ENCODE data around the gene CEP131.

The CEP131 gene

DNA sequence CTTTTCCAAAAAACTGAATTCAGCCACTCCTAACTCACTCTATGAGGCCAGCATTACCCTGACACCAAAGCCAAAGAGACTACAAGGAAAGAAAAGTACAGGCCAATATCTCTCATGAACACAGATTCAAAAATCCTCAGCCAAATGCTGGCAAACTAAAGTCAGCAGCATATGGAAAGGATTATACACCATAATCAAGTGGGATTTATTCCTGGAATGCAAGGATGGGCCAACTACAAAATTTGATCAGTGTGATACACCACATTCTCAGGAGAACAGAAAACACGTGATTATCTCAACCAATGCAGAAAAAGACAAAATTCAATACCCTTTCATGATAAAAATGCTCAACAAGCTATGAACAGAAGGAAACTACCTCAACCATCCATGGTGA, 49.0 kb downstream of the CEP131 start:
- no peaks in the 10 kb centered on the region for H3K36me3 ChIP-seq (ENCODE audit: insufficient read depth, low read length)
- H3K9me3 ChIP-seq (ENCODE audit: low read length) = no peaks in the 10 kb centered on the region
- H3K4me3 ChIP-seq (ENCODE audit: low read depth in 1 of 2, low read length in 2 of 2) = no peak overlapping the region
- no peak overlapping the region for H3K27ac ChIP-seq (ENCODE audit: low read depth, low read length)
- H3K9ac ChIP-seq (ENCODE audit: low read length) = no peak overlapping the region
- H3K27me3 ChIP-seq (ENCODE audit: control insufficient read depth in 1 of 2, insufficient read depth in 2 of 2, low read length in 2 of 2) = peaks cover 0 to 5% of the 10 kb centered on the region in 2 donors
- H3K4me1 ChIP-seq (ENCODE audit: insufficient read depth, low read length) = no peaks in the 10 kb centered on the region

DNA sequence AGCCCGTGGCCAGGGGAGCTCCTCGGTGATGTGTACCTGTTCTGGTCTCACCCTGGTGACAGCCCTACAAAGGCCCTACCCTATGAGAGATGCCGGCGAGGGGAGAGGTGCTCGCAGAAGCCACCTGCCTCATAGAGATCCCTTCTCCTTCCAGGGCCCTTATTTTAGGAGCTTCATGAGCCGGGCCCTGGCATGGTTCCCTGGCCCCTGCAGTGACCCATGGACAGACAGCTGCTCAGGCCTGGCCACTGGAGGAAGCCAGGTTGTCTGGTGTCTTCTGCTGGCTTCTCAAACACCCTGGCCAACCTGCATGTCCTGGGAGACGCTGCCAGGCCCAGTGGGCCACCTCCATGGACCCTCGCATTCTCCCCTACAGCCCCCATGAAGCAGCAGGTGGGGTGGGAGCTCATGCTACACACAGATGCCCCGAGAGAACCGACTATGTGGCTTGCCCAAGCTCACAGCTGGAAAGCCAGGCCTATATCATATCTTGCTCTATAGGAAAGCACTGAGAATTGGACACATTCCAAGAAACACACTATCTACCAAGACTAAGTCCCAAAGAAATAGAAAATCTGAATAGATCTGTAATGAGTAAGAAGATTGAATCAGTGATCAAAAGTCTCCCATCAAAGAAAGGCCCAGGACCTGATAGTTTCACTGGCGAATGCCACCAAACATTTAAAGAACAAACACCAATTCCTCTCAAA, 49.6 kb downstream of the CEP131 start:
- H3K4me3 ChIP-seq (ENCODE audit: low read depth in 1 of 2, low read length in 2 of 2) = no peak overlapping the region
- H3K36me3 ChIP-seq (ENCODE audit: insufficient read depth, low read length) = no peaks in the 10 kb centered on the region
- no peaks in the 10 kb centered on the region for H3K9me3 ChIP-seq (ENCODE audit: low read length)
- no peak overlapping the region for H3K27ac ChIP-seq (ENCODE audit: low read depth, low read length)
- H3K27me3 ChIP-seq (ENCODE audit: control insufficient read depth in 1 of 2, insufficient read depth in 2 of 2, low read length in 2 of 2) = peaks cover 0 to 5% of the 10 kb centered on the region in 2 donors
- no peaks in the 10 kb centered on the region for H3K4me1 ChIP-seq (ENCODE audit: insufficient read depth, low read length)
- no peak overlapping the region for H3K9ac ChIP-seq (ENCODE audit: low read length)

DNA sequence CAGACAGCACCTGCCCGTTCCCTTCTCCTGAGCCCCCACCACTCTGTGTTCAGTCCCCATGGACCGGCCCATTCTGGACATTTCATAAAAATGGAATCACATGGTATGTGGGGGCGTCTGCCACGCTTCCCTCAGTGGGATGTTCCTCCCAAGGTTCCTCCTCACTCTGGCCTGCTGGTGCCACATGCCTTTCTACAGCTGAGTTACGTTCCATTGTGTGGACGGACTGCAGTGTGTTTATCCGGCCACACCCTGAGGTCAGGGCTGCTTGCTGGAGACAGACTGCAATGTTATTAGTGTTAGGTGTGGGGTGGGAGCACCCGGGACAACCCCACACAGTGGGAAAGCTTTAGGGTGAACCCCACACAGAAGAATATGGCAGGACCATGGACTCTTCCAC, 50.8 kb downstream of the CEP131 start:
- Histone ChIP-seq H3K27me3 (ENCODE audit: control insufficient read depth in 1 of 2, insufficient read depth in 2 of 2, low read length in 2 of 2) (peaks cover 0 to 15% of the 10 kb centered on the region in 2 donors), H3K9ac (ENCODE audit: low read length) (no peak overlapping the region), H3K36me3 (ENCODE audit: insufficient read depth, low read length) (no peaks in the 10 kb centered on the region), H3K4me3 (ENCODE audit: low read depth in 1 of 2, low read length in 2 of 2) (no peak overlapping the region), H3K27ac (ENCODE audit: low read depth, low read length) (no peak overlapping the region), H3K9me3 (ENCODE audit: low read length) (no peaks in the 10 kb centered on the region), H3K4me1 (ENCODE audit: insufficient read depth, low read length) (no peaks in the 10 kb centered on the region)

DNA sequence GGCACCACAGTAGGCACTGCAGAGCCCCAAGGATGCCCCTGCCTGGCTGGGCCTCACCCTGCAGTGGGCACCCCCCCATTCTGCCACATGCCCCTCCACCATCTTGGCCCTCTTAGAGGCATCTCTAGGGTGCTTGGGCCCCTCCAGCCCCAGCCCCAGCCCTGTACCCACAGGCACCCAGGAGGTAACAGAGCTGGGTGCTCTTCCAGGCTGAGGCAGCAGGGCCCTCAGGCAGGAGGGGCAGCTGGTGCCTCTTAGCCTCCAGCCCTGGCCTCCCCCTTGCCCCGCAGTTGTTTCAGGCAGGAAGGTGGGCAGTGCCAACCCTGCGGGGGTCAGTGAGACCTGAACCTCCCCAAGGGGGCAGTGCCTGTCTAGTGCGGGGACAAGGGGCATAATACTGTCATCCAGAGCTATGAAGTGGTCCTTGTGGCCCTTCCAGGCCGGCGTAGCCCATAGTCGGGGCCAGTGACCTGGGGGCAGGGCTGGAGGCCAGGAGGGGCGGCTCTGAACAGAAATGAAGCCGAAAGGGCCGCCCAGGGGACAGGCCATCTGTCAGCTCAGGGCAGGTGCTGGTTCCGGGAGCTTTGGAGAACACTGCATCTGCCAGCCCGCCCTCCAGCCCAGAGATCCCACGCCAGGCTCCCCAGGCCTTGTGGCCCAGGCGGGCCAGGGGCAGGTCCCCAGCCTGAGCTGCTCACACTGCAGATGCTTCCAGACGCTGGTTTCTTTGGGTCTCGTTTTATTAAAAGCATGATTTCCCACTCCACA, 51.9 kb downstream of the CEP131 start:
- H3K27me3 ChIP-seq (ENCODE audit: control insufficient read depth in 1 of 2, insufficient read depth in 2 of 2, low read length in 2 of 2) = peaks cover 0 to 20% of the 10 kb centered on the region in 2 donors
- H3K9me3 ChIP-seq (ENCODE audit: low read length) = no peaks in the 10 kb centered on the region
- H3K4me1 ChIP-seq (ENCODE audit: insufficient read depth, low read length) = no peaks in the 10 kb centered on the region
- no peak overlapping the region for H3K4me3 ChIP-seq (ENCODE audit: low read depth in 1 of 2, low read length in 2 of 2)
- no peaks in the 10 kb centered on the region for H3K36me3 ChIP-seq (ENCODE audit: insufficient read depth, low read length)
- no peak overlapping the region for H3K27ac ChIP-seq (ENCODE audit: low read depth, low read length)
- no peak overlapping the region for H3K9ac ChIP-seq (ENCODE audit: low read length)

DNA sequence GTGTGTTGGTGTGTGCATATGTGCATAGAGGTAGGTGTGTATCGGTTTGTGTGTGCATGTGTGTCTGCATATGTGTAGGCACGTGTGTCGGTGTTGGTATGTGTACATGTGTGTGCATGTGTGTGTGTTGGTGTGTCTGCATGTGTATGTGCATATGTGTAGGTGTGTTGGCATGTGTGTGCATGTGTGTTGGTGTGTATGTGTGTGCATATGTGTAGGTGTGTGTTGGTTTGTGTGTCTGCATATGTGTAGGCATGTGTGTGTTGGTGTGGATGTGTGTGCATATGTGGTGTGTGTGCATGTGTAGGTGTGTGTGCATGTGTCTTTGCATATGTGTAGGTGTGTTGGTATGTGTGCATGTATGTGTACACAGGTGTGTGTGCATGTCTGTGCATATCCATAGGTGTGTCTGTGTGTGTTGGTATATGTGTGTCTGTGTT, 52.9 kb downstream of the CEP131 start:
- no peaks in the 10 kb centered on the region for H3K36me3 ChIP-seq (ENCODE audit: insufficient read depth, low read length)
- H3K27ac ChIP-seq (ENCODE audit: low read depth, low read length) = no peak overlapping the region
- no peak overlapping the region for H3K4me3 ChIP-seq (ENCODE audit: low read depth in 1 of 2, low read length in 2 of 2)
- H3K27me3 ChIP-seq (ENCODE audit: control insufficient read depth in 1 of 2, insufficient read depth in 2 of 2, low read length in 2 of 2) = peaks cover 0 to 26% of the 10 kb centered on the region in 2 donors
- H3K9me3 ChIP-seq (ENCODE audit: low read length) = no peaks in the 10 kb centered on the region
- H3K4me1 ChIP-seq (ENCODE audit: insufficient read depth, low read length) = no peaks in the 10 kb centered on the region
- H3K9ac ChIP-seq (ENCODE audit: low read length) = no peak overlapping the region

DNA sequence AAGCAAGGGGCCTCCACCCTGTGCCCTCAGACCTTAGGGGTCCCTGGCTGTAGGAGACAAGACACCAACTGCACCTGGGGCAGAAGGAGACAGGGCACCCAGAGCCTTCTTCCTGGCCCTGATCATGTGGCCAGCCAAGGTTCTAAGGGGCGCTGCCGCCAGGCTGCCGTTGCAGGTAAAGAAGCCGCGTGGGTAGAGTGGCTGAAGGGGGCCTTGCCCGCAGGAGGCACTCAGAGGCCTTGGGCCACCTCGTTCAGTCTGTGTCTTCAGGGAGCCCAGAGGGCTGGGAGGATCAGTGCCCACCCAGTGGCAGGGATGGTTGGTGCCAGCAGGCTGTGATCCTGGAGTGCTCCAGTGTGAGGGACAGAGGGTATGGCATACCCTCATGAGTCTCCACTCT, 55.1 kb downstream of the CEP131 start:
- no peak overlapping the region for H3K9ac ChIP-seq (ENCODE audit: low read length)
- peaks cover 0 to 30% of the 10 kb centered on the region in 2 donors for H3K27me3 ChIP-seq (ENCODE audit: control insufficient read depth in 1 of 2, insufficient read depth in 2 of 2, low read length in 2 of 2)

DNA sequence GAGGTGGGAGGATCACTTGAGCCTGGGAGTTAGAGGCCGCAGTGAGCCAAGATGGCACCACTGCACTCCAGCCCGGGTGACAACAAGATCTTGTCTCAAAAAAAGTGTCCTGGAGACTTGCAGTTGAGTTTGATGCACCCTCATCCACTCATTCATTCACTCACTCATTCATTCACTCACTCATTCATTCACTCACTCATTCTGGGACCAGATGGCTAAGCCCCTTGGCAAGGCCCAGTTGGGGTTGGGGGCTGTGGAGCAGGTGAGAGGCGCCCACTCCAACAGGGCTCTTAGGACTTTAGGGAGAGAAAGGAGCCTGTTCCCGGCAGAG, 55.6 kb downstream of the CEP131 start:
- no peaks in the 10 kb centered on the region for H3K4me1 ChIP-seq (ENCODE audit: insufficient read depth, low read length)
- peaks cover 0 to 30% of the 10 kb centered on the region in 2 donors for H3K27me3 ChIP-seq (ENCODE audit: control insufficient read depth in 1 of 2, insufficient read depth in 2 of 2, low read length in 2 of 2)
- no peak overlapping the region for H3K27ac ChIP-seq (ENCODE audit: low read depth, low read length)
- H3K4me3 ChIP-seq (ENCODE audit: low read depth in 1 of 2, low read length in 2 of 2) = no peak overlapping the region
- H3K9me3 ChIP-seq (ENCODE audit: low read length) = no peaks in the 10 kb centered on the region
- no peak overlapping the region for H3K9ac ChIP-seq (ENCODE audit: low read length)
- H3K36me3 ChIP-seq (ENCODE audit: insufficient read depth, low read length) = no peaks in the 10 kb centered on the region

More for the DNA sequence above, 55.1 kb downstream of the CEP131 start:
- no peak overlapping the region for H3K4me3 ChIP-seq (ENCODE audit: low read depth in 1 of 2, low read length in 2 of 2)
- H3K36me3 ChIP-seq (ENCODE audit: insufficient read depth, low read length) = no peaks in the 10 kb centered on the region
- no peak overlapping the region for H3K27ac ChIP-seq (ENCODE audit: low read depth, low read length)
- H3K4me1 ChIP-seq (ENCODE audit: insufficient read depth, low read length) = no peaks in the 10 kb centered on the region
- no peaks in the 10 kb centered on the region for H3K9me3 ChIP-seq (ENCODE audit: low read length)

DNA sequence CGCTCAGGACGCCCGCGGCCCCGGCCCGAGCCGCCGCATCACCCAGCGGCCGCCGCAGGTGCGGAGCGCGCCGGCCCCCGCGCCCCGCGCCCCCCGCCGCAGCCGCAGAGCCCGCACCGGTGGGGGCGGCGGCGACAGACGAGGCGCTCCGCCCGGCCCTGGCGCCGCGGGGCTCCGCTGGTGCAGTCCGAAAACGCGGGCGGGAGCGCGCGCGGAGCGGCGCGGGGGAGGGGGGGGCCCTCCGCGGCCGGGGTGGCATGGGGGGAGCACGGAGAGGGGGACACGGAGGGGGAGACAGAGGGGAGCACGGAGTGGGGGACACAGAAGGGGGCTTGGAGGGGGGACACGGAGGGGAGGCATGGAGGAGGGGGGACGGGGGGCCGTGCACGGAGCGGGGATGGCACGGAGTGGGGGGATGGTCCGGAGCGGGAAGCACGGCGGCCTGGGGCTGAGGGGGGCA, 56.7 kb downstream of the CEP131 start, which contains the start of gene AATK:
TSS of gene AATK (minus strand) at position 189 of the 460 bp plus-strand sequence. CDS start 229 bp downstream, outside the sequence.
- H3K4me3 ChIP-seq (ENCODE audit: low read depth in 1 of 2, low read length in 2 of 2) = no peak within 1 kb of the TSS
- peaks cover 0 to 30% of the 10 kb centered on the region in 2 donors for H3K27me3 ChIP-seq (ENCODE audit: control insufficient read depth in 1 of 2, insufficient read depth in 2 of 2, low read length in 2 of 2)
- no peak within 1 kb of the TSS for H3K9ac ChIP-seq (ENCODE audit: low read length)
- H3K27ac ChIP-seq (ENCODE audit: low read depth, low read length) = no peak within 1 kb of the TSS
- no peaks in the 10 kb centered on the region for H3K9me3 ChIP-seq (ENCODE audit: low read length)
- no peaks in the 10 kb centered on the region for H3K36me3 ChIP-seq (ENCODE audit: insufficient read depth, low read length)
- H3K4me1 ChIP-seq (ENCODE audit: insufficient read depth, low read length) = no peaks in the 10 kb centered on the region

DNA sequence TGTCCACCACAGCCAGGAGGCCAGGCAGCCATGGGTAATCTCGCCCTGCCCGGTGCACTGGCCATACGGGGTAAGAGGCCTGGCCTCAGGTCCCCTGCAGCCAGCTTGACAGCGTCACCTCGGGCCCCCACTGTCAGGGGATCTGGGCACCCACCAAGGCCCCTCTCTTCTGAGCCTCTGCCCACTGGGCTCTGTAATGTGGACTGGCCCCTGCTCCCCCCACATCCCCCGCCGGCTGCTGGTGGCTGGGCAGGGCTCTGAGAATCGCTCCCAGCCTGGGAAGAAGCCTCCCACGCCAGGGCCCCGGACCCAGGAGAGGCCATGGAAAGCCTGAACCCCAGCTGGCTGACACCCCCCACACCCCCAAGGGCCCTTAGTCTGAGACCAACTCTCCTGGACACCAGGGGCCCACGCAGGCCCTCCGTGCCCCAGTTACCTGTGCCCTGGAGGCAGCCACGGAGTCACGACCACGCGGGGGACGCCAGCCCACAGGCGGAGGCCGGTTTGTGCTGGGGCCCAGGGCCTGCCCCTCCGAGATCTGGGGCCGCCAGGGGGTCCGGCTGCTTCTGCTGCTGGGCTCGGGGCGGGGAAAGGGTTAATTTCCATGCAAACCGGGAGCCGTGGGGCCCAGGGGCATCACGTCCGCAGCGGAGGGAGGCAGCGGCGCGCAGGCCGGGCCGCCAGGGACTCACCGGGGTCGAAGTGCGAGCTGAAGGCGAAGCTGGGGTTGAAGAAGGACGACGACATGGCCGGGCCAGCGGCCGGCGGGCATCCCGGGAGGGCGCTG, 57.3 kb downstream of the CEP131 start, which contains the start of gene PVALEF:
TSS of gene PVALEF (plus strand) at position 262 of the 787 bp plus-strand sequence. CDS start 15,720 bp downstream, outside the sequence.
- no peak within 1 kb of the TSS for H3K4me3 ChIP-seq (ENCODE audit: low read depth in 1 of 2, low read length in 2 of 2)
- H3K27ac ChIP-seq (ENCODE audit: low read depth, low read length) = no peak within 1 kb of the TSS
- H3K4me1 ChIP-seq (ENCODE audit: insufficient read depth, low read length) = no peaks in the 10 kb centered on the region
- peaks cover 0 to 25% of the 10 kb centered on the region in 2 donors for H3K27me3 ChIP-seq (ENCODE audit: control insufficient read depth in 1 of 2, insufficient read depth in 2 of 2, low read length in 2 of 2)
- no peaks in the 10 kb centered on the region for H3K36me3 ChIP-seq (ENCODE audit: insufficient read depth, low read length)
- H3K9ac ChIP-seq (ENCODE audit: low read length) = no peak within 1 kb of the TSS
- H3K9me3 ChIP-seq (ENCODE audit: low read length) = no peaks in the 10 kb centered on the region

DNA sequence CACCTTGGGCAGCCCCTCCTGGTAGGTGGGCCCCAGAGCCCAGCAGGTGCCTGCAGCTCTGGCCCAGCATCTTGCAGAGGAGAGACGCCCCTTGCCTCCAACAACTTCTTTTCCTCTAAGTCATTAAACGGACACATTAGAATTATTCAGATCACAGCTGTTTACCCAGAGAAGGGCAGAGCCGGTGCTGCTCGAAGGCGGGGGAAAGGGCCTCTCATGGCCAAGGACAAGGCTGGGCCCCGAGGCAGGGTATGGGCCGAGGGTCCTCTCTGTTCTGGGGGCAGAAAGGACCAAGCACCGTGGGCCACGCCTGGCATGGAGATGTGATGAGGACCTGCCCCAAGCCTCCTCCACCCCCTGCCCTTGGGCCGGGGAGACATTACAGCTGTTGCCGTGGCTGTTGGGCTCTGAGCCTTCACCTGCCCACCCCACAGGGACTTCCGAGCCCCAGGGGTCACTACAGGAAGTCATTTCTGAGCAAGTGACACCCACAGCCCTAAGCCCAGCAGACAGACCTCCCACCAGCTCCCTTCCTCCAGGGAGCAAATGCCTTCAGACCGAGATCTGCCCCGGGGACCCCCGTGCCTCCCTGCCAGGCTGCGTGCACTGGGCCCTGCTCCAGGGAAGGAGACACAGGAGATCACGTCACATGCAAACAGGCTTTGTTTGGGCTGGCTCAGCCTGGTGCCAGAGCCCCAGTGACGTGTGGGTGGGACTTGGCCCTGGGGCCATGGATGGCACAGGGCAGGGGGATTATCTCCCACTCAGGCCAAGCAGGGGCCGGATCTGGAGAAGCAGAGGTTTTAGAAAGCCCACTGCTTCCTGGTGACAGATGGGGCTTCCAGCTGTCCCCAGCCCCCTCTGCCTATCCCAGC, 58.2 kb downstream of the CEP131 start:
- Histone ChIP-seq H3K27me3 (ENCODE audit: control insufficient read depth in 1 of 2, insufficient read depth in 2 of 2, low read length in 2 of 2) (peaks cover 0 to 25% of the 10 kb centered on the region in 2 donors), H3K4me3 (ENCODE audit: low read depth in 1 of 2, low read length in 2 of 2) (no peak overlapping the region), H3K9ac (ENCODE audit: low read length) (no peak overlapping the region), H3K4me1 (ENCODE audit: insufficient read depth, low read length) (no peaks in the 10 kb centered on the region), H3K27ac (ENCODE audit: low read depth, low read length) (no peak overlapping the region), H3K9me3 (ENCODE audit: low read length) (no peaks in the 10 kb centered on the region), H3K36me3 (ENCODE audit: insufficient read depth, low read length) (no peaks in the 10 kb centered on the region)

Measured in muscle layer of colon (tissue), 2 donors.